A673 (cell line): Measurements from ENCODE around the gene RTL1. TPM values are rescaled to one million over a fixed set of nuclear protein-coding genes. Genes with fewer than 3 reads are reported as not detected.

ENCODE experiments used
- BruUV-seq: library from RNA; stranded (reverse); fragments of 400-500 nt; replicated peaks from 2 replicates; lab custom pipeline; 2021; lab: Mats Ljungman, UMichigan
- CTCF ChIA-PET: fragments of 300-600 bp; sonication (Branson Sonifier 250); formaldehyde crosslinking; loops from one replicate; lab custom pipeline; 2022; ENCODE audit warnings: antibody characterized with exemption; lab: Charles Lee
- POLR2A ChIA-PET: fragments of 300-600 bp; sonication (Branson Sonifier 250); formaldehyde crosslinking; loops from one replicate; lab custom pipeline; 2022; ENCODE audit warnings: antibody characterized with exemption; ENCODE audit not compliant: low non-redundant PET; lab: Charles Lee
- DNase-seq: peaks from one replicate; pipeline ENCODE4 v3.0.0-alpha.2; 2015; ENCODE audit warnings: low spot score
- H3K27ac ChIP-seq: fragments of 200-600 bp; sonication (generic); 2 replicates; pipeline ENCODE4 v1.5.1; 2016; ENCODE audit warnings: mixed run types, low read depth, mild to moderate bottlenecking, mixed read lengths, antibody characterized with exemption, low read length; ENCODE audit not compliant: poor library complexity, severe bottlenecking
- H3K27me3 ChIP-seq: fragments of 200-600 bp; sonication (generic); replicated peaks from 2 replicates; pipeline ENCODE4 v1.6.1; 2017; ENCODE audit warnings: mixed run types, low read depth, mild to moderate bottlenecking, mixed read lengths, antibody characterized with exemption, low read length; ENCODE audit not compliant: insufficient read depth, poor library complexity
- H3K36me3 ChIP-seq: fragments of 200-600 bp; sonication (generic); 2 replicates; pipeline ENCODE4 v1.6.1; 2016; ENCODE audit warnings: mixed run types, mild to moderate bottlenecking, mixed read lengths, antibody characterized with exemption, low read length; ENCODE audit not compliant: insufficient read depth, poor library complexity, severe bottlenecking
- H3K4me1 ChIP-seq: fragments of 200-600 bp; sonication (generic); 2 replicates; pipeline ENCODE4 v1.6.1; 2017; ENCODE audit warnings: mixed run types, mild to moderate bottlenecking, mixed read lengths, antibody characterized with exemption, low read length; ENCODE audit not compliant: insufficient read depth, poor library complexity, severe bottlenecking
- H3K4me3 ChIP-seq: fragments of 200-600 bp; sonication (generic); 2 replicates; pipeline ENCODE4 v1.5.1; 2016; ENCODE audit warnings: low read depth, mixed run types, mild to moderate bottlenecking, mixed read lengths, low read length; ENCODE audit not compliant: poor library complexity, severe bottlenecking
- H3K9me3 ChIP-seq: fragments of 200-600 bp; sonication (generic); 2 replicates; pipeline ENCODE4 v1.6.1; 2016; ENCODE audit warnings: mixed run types, low read depth, mild to moderate bottlenecking, mixed read lengths, antibody characterized with exemption, low read length; ENCODE audit not compliant: poor library complexity, severe bottlenecking
- CTCF ChIP-seq: fragments of 300-800, 200-600 bp; sonication (generic); conservative IDR thresholded peaks from 2 replicates; pipeline ENCODE4 v1.5.1; 2017; ENCODE audit warnings: low read depth, mild to moderate bottlenecking, antibody characterized with exemption, low read length, moderate library complexity, mixed read lengths
- EZH2 ChIP-seq: fragments of 200-600 bp; sonication (generic); IDR thresholded peaks from 2 replicates; pipeline ENCODE4 v1.6.1; 2017; ENCODE audit warnings: borderline replicate concordance, low read depth, mild to moderate bottlenecking, mixed read lengths, antibody characterized with exemption, low read length; ENCODE audit not compliant: poor library complexity, severe bottlenecking
- intact Hi-C: fragments of 100-400 bp; cut with micrococcal nuclease; formaldehyde crosslinking; loops from one replicate; pipeline ENCODE4 v1.10.0; 2022; ENCODE audit not compliant: unreplicated experiment
- total RNA-seq: library from RNA; stranded (reverse); gene quantifications from 2 replicates; pipeline ENCODE4 v1.2.3, GENCODE V29; 2021

Gene RTL1
- total RNA-seq, 1 experiment from 2014 or later: 0.09 TPM

DNA sequence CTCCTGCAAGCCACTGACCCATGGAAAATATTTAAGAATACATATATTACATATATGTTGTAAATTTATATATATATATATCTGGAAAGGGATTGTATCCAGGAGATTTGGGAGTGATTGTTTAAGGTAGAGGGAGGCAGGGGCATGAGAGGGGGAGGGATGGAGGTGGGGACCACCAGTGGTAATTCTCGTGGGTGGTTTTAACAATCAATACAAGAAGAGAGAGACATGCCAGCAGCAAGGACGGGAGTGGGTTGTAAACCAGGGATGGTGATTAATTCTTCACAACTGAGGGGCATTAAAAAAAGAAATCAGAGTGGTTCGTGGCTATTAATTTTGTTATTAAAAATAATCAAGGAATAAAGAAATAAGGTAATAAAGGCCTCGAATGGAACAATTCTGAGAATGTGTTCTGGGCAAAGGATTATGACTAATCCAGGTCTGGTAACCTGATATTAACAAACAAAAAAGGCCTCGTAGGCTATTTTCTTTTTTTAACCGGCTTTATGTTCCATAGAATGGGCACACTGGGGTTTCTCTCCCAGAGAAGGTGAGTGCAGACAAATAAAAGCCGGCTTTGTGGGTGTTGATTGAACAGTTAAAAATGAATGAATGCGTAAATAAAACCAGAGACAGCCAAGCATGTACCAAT is 8.3 kb upstream of the RTL1 start:
- no peak overlapping the region for H3K4me3 ChIP-seq
- intact Hi-C loops: no loop called here
- H3K9me3 ChIP-seq: no peaks in the 10 kb centered on the region
- TF ChIP-seq CTCF (no peak), EZH2 (no peak)
- H3K4me1 ChIP-seq: no peaks in the 10 kb centered on the region
- BruUV-seq: no TSS peak
- H3K36me3 ChIP-seq: no peaks in the 10 kb centered on the region
- POLR2A ChIA-PET: no interaction called here
- no peak overlapping the region for H3K27ac ChIP-seq
- H3K27me3 ChIP-seq: no peaks in the 10 kb centered on the region
- CTCF ChIA-PET: no interaction called here
- DNase-seq: no peak

- H3K36me3 ChIP-seq: no peaks in the 10 kb centered on the region
- no peaks in the 10 kb centered on the region for H3K4me1 ChIP-seq
- peaks cover 1% of the 10 kb centered on the region for H3K27me3 ChIP-seq
- BruUV-seq: no TSS peak
- no peak overlapping the region for H3K27ac ChIP-seq
- no peak for DNase-seq
- no peak overlapping the region for H3K4me3 ChIP-seq
- POLR2A ChIA-PET: no interaction called here
- TF ChIP-seq EZH2 (no peak), CTCF (no peak)
- no peaks in the 10 kb centered on the region for H3K9me3 ChIP-seq
- intact Hi-C loops: no loop called here
- CTCF ChIA-PET: no interaction called here
Observed at GRCh38 chr14:100910888-100911664, 7.6 kb upstream of the RTL1 start.

- Histone ChIP-seq H3K27ac (no peak overlapping the region), H3K4me1 (no peaks in the 10 kb centered on the region), H3K27me3 (peaks cover 15% of the 10 kb centered on the region), H3K9me3 (no peaks in the 10 kb centered on the region), H3K4me3 (no peak overlapping the region), H3K36me3 (no peaks in the 10 kb centered on the region)
- CTCF ChIA-PET: no interaction called here
- BruUV-seq: no TSS peak
- intact Hi-C loops: loop anchor here (10.0 kb wide), 1 partner anchor 325 kb away; no protein-coding TSS in a partner anchor
- DNase-seq: no peak
- TF ChIP-seq CTCF (no peak), EZH2 (no peak)
- POLR2A ChIA-PET: no interaction called here
Observed at GRCh38 chr14:100909439-100909838, 5.9 kb upstream of the RTL1 start.
